HG03469 (cell line): Measurements from ENCODE around the gene FMR1NB.

Source experiments
- ATAC-seq: cut with Tn5 transposase; IDR thresholded peaks from one replicate; pipeline ENCODE4 v1.9.1; 2021; ENCODE audit warnings: mild to moderate bottlenecking, moderate library complexity, moderate number of reproducible peaks; ENCODE audit not compliant: unreplicated experiment

The FMR1NB gene

GRCh38 chrX:148069759-148070503 lies 88.8 kb downstream of the FMR1NB start:
- peak; percentile 97 for ATAC-seq

GRCh38 chrX:148070504-148070877 lies 89.4 kb downstream of the FMR1NB start:
- ATAC-seq, result no peak
